COLO829 (cell line): Measurements from ENCODE around the gene EPHB6.

Experiments used
- DNase-seq: peaks from one replicate; pipeline ENCODE4 v3.0.0; 2012; ENCODE audit warnings: low spot score

The EPHB6 gene, protein sequence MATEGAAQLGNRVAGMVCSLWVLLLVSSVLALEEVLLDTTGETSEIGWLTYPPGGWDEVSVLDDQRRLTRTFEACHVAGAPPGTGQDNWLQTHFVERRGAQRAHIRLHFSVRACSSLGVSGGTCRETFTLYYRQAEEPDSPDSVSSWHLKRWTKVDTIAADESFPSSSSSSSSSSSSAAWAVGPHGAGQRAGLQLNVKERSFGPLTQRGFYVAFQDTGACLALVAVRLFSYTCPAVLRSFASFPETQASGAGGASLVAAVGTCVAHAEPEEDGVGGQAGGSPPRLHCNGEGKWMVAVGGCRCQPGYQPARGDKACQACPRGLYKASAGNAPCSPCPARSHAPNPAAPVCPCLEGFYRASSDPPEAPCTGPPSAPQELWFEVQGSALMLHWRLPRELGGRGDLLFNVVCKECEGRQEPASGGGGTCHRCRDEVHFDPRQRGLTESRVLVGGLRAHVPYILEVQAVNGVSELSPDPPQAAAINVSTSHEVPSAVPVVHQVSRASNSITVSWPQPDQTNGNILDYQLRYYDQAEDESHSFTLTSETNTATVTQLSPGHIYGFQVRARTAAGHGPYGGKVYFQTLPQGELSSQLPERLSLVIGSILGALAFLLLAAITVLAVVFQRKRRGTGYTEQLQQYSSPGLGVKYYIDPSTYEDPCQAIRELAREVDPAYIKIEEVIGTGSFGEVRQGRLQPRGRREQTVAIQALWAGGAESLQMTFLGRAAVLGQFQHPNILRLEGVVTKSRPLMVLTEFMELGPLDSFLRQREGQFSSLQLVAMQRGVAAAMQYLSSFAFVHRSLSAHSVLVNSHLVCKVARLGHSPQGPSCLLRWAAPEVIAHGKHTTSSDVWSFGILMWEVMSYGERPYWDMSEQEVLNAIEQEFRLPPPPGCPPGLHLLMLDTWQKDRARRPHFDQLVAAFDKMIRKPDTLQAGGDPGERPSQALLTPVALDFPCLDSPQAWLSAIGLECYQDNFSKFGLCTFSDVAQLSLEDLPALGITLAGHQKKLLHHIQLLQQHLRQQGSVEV

DNA sequence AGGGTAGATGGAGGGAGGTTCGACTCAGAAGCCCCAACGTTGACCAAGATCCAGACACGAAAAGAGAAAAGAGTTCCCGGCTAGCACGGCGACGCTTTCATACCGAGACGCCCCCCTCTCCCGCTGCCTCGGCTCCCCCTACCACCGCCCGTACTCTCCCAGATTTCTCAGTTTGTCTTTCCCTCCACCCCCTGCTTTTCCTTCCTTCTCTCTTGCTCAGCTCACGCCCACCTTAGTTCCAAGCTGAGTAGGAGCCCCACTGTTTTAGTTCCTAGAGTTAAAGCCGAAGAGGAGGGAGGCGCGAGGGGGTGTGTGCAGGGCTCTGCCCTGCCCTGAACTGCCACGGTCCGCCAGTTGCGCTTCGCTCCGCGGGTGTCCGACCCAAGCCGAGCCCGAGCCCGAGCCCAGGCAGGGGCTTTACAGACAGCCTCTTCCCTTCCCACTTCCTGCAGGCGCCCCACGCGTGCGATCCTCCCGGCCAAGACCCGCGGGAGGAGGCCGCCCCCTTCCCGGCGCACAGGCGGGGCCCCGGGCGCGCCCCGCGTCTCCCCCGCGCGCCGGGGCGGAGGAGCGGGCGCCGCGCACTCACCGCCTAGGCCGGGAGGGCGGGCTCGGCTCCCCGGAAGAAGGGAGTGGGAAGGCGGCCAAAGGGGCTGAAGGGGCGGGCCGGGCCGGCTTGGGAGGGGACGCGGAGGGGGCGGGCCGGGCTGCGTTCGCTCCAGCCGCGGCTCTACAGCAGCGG is at the start of gene EPHB6:
TSS of gene EPHB6 (plus strand) at position 705 of the 742 bp plus-strand sequence. CDS start 8,152 bp downstream, outside the sequence.
- no peak for DNase-seq

DNA sequence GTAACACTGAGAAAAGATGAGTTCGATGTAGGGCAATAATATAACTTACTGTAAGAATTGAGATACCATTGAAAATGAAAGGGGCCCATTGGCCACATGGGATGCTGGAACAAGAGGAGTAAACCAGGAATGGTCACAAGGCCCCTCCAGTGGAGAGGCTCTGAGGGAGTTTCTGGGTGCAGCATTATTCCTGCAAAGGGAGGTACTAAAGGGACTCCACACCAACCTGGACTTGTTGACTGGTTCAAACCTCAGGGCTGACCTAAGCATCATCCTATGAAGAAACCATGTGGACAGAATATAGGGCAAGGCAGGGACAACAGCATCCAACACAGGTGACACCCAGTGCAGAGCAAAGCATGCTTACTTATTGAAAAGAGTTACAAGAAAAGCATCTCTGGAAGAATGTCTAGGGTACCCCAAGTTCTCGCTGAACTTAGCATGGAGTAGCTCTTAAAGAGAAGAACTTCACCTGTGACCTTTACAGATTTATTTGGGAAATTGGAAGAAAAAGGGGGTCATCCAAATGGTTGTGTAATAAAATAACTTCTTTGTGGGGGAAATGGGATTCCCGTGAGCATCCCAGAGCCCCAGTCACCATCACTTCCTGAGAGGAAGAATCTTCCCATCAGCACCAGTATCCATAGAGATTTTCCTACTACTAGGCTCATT is 49.4 kb upstream of the EPHB6 start:
- DNase-seq, result no peak

DNA sequence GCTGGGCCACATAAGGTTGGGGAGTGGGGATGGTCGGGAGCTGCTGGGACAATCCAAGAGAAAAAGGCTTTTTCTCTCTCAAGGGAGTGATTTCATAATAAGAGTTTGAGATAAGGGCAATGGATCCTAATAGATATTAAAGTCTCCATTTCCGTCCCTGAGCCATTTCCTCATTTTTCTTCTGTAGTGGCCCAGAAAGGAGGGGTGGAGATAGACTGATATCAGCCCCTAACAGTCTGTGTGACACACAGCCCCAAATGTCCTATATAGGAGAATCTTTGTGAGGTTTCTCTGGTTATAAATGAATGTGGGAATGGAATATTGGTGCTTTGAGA is 48.9 kb upstream of the EPHB6 start:
- no peak for DNase-seq

DNA sequence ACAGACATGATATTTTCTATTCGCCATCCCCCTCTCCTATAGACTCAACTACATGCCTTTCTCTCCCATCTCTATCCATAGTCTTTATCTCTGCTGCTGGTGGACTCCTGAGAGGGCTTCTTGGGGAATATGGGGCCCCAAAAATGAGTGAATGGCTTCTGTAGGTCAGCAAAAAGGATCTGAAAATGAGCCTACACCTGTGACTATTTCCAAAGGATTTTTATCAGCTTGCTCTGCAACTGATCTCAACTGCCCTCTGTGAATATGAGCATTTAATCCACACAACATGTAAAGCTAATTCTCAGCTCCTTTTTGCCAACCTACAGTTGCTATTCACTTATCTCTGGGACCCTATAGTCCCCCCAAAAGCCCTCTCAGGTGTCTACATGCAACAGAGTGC is 47.9 kb upstream of the EPHB6 start:
- no peak for DNase-seq

DNA sequence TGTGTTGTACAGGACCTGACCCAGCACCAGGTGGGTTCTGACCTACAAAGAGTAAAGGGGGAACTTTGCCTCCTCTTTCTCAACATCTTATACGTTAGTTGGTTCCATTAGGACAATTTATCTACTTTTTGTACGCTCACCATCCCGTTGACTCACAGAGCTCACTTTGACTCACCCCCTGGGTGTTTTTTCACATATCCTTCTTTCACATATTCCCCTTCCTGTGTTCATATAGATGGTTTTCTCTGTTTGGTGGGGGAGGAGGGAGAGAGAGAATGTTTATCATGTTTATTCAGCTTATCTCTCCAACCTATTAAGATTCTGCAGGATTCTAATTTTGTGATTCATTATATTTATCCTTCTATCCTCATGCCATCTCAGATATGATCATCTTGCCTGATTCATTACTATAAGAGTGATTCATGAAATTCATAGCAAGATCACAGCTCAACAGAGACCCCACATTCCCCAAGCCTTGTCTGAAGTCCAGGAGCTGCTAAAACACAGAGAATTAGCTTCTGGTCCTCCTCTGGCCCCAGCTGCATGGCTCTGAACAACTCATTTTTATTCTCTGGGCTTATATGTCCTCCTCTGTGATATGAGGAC is 46.9 kb upstream of the EPHB6 start:
- no peak for DNase-seq

DNA sequence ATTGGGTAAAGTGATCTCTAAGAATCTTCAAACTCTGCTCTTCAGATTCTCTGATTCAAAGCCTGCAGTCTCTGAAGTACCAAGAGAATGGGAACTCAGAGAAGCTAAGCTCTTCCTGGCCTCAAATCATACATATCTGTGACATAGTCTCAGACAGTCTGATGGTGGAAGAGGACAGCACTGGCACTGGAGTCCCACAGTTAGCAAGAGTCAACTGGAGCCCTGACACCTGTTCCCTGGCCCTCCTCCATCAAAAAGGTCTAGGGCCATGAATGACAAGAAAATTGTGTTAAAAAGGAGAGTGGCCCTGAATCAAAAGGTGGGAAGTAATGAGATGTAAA is 46.4 kb upstream of the EPHB6 start:
- DNase-seq, result no peak

DNA sequence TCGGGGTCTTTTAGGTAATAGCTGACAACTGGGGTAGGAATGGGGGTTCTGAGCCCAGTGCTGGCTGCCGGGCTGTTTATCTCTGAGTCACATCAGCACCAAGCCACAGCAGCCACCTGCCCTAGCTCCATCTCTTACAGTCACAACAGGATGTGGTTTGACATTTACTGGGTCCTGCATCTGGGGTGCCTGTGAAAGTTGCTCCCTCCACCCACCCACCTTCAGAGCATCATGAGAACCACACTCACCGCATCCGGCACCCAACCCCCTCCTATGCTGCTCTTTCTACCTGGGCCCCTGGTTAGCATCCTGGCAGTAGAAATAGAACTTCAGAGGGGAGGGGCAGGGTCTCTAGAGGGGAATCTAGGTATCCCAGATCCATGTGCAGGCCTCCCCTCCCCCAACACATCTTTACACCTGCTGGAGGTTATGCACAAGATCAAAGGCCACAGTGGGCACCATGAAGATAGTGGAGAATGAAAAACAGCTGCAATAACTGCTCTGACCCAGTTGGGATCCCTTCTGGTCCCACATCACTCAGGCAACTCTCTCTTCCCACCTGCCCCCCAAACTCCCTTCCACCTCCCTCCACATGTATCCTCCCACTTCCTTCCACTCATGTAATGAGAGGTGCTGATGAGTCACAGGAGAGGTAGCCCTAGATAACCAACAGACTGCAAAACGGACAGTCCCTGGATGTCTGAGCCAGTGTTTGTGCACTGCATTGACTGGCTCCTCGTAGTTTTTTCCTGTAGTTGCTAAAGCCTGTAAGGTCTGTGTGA is 45.9 kb upstream of the EPHB6 start:
- no peak for DNase-seq

DNA sequence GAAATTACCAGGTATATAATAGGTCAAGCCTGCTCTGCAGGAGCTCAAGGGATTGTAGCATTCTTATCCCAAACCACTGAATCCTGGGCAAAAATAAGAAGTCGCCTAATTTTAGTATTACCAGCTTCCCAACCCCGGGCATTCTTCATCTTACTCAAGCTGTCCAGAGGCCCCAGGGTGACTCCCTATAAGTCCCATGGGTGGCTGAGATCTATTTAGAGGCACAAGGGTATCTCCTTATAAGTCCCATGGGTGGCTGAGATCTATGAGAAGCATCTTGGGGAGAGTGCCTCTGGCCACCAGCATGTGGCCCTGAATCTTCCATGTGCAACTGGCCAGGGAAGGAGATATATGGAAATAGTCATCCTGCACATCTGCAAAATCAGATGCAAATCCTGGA is 45.2 kb upstream of the EPHB6 start:
- DNase-seq, result no peak

DNA sequence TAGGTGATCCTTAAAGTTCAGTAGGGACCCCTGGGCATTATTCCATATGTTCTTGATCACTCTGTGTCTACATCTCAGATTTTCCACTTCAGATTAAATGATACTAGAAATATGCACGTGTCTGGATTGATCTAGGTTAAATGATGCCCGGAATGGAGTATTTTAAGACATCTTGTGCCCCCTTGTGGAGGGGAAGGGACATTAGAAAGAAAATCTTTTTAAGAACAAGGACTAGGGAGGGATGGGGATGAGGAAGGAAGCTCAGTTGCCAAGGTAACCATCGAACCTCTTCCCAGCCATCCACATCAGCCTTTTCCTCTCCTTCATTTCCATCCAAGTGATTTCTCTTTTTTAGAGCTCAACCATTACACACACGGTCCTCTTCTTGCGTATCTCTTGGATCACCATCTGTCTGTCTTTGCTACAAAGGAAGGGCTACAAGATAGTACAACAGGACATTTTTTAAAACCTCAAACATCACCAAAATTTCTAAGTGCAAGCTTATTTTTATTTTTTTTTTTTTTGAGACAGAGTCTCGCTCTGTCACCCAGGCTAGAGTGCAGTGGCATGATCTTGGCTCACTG is 43.6 kb upstream of the EPHB6 start:
- DNase-seq, result peak; percentile 64

DNA sequence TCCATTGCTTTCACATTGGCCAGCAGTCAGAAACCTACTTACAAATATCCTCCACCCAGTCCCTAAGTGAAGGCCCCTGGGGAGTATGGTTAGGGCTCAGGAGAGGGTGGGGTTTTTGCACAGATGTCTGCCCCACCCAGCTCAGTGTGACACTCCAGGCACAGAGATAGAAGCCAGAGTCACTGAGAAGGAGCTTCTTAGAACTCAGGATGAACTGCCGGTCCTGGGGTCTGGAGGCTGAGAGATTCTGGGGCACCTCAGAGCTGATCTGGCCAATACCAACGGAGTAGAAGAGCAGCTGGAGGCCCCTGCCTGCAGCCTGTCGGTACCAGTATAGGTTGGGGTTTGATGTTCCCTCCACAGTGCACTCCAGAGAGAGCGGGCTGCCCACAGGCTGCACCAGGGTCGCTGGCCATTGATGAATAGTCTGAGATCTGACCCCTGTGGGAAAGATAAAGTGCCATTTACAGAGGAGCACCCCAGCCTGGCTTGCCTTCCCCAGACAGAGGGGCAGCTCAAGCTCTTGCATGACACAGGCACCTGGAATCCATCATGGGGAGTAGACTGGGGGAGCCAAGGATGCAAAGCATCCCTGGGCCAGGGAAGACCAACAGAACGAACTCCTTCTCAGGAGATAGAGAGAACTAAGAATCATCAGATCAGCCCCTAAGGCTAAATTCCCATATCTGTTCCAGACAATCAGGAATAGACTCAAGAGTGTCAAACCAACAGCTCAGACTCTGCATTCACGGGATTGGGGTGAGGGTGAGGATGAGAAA is 42.2 kb upstream of the EPHB6 start:
- DNase-seq, result no peak

DNA sequence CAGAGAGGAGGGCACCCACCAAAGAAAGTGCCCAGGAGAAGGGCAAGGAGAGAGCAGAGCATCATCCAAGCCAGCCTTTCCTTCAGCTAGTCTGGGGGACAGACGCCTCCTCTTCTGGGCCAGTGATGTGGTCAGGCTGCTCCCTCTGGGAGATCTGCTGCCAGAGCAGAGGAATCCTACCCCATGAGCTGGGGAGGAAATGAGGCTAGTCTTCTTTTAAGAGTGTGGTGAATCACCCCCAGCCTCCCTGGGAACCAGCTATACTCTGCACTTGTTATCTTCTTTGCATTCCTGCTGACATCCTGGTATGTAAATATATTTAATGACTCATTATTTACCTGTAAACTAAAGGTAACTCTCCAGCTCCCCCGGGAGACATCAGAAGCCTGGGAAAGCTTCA is 41.6 kb upstream of the EPHB6 start:
- DNase-seq, result no peak

DNA sequence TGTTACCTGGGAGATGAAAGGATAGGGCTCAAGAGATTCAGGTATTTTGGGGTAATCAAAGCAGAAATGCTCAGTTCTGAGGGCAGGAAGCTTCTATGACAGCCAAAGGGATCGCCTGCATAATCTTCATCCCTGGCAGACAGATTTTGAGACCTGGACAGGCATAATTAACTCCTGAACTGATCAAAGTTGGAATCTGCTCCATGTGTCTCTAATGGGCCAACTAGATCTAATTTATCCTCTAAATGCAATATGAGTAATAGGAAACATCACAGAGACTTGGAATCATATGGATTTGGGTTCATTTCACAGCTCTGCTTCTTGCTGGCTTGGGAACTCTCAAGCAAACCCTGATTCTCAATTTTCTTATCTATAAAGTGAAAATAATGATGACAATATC is 41.2 kb upstream of the EPHB6 start:
- no peak for DNase-seq

DNA sequence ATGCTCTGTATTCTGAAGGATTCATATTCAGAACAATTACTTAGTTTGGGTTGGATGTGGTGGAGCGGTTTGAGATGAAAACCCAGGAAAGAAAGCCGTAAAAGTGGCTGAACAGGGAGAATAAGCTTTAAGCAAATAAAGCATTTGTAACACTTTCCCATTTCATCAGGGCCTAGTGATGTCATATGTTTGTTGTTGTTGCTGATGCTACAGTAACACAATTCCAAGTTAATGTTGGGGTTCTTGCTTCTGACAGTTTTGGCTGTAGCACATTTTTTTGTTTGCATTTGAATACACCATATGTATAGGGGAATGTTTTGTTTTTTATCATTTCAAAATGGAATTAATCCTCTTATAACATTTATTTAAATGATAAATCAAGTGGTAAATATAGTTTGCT is 40.4 kb upstream of the EPHB6 start:
- no peak for DNase-seq

DNA sequence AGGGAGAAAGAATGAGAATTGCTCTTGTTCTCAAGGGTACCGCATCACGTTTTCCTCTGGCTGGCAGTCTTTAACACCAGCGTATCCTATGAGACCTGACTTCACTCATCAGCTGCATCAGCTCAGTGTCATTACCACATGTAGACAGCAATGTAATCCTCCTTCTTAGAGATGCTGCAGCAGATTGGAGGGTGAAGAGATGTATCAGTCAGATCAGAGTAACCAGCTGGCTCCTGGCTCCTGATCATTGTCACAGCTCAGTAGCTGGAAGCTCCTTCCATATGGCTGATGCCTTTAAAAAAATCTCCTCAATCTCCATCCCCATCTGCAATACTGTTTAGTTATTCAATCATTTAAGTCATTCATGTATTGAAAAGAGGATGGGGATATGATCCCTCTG is 39.7 kb upstream of the EPHB6 start:
- no peak for DNase-seq

DNA sequence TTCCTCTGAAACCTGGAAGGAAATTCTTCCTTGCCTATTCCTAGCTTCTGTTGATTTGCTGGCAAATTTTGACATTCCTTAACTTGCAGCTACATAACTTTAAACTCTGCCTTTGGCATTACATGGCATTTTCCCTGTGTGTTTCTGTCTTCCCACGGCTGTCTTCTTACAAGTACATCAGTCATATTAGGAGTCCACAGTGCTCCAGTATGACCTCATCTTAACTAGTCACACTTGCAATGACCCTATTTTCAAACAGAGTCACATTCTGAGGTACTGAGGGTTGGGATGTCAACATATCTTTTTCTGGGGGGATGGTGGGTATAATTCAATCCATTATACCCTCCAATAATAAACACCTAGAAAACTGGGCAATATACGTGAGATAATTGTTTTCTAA is 37.4 kb upstream of the EPHB6 start:
- DNase-seq, result no peak

DNA sequence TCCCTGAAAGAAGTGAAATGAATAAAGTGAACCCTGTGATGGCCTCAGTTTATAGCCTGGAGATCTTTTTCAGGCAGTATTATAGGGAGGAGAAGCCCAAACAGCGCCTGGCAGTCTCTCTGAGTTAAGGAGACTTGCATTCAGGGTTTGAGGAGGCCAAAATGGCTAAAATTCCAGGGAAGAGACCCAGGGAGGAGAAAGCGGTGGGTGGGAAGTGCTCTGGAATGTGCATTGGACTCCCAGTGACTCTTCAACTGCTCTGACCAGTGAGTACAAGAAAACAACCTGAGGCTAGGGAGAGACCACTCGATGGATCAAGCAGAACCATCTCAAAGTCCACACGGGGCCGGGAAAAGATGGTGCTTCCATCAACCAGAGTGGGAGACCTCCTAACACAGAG is 35.3 kb upstream of the EPHB6 start:
- no peak for DNase-seq

DNA sequence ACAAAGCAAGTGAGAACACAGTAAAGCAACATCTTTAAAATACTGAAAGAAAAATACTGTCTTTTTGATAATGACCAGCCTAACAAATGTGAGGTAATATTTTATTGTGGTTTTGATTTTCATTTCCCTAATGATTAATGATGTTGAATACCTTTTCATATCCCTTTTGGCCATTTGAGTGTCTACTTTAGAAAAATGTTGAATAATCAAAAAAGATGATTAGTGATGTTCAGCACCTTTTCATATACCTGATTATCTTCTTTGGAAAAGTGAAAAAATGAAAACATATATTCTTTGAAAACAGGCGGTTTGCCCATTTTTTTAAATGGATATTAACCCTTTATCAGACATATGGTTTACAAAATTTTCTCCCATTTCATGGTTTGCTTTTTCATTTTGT is 32.2 kb upstream of the EPHB6 start:
- no peak for DNase-seq

DNA sequence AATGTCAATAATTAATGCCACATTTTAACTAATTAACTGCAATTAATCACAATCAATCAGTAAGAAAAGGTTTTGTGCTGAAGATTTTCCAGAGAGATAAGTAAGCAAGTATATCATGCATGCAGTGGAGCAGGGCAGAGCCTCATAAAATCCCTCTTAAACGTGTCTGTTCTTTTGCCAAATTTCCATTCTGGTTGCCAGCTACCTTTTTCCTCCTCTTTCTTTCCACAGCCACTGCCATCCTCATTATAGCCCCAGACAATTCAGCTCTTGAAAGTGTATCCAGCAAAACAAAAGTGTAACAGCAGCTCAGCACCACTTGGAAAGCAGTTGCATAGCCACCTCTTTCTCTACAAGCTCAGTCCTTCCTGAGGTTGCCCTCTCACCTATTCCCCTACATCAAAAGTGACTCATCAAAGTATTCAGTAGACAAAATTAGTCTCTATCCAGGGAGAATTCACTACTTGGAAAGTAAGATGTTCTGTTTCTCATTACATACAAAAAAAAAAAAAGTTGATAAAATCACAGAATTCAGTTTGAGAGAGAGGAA is 26.9 kb upstream of the EPHB6 start:
- DNase-seq, result no peak

DNA sequence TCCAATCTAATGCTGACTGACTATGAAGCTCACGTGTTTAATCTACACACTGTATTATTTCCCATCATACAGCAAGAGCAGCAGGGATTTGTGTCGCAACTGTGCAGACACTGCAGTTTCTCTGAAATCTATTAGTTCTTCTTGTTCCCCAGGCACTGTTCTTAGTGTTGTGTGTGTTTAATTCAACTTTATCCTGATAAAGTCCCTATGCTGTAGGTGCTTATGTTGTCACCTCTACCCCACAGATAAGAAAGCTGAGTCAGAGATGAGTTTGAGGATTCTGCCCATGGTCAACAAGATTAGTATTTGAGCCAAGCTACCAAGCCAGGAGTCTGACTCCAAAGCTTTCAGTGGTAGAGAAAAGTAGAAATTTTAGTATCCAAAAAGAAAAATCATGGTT is 22.5 kb upstream of the EPHB6 start:
- DNase-seq, result no peak
